Mucosa of descending colon (tissue), 3 donors: Measurements from ENCODE around the gene IMPDH2. TPM values are rescaled to one million over a fixed set of nuclear protein-coding genes. Genes with fewer than 3 reads are reported as not detected.

Source experiments
- ATAC-seq: fragments of 200-7000 bp; cut with Tn5 transposase; one replicate; pipeline ENCODE4 v1.9.1; 2020; ENCODE audit warnings: mild to moderate bottlenecking, moderate library complexity
- DNase-seq, 3 donors: peaks; one replicate each; pipeline ENCODE4 v3.0.0-alpha.2; 2020
- H3K36me3 ChIP-seq: fragments of 200-600 bp; one replicate; pipeline ENCODE4 v1.8.0; 2021; ENCODE audit warnings: low read depth, mild to moderate bottlenecking
- H3K4me1 ChIP-seq: fragments of 200-600 bp; one replicate; pipeline ENCODE4 v1.8.0; 2021; ENCODE audit warnings: low read depth, mild to moderate bottlenecking
- H3K4me3 ChIP-seq: fragments of 200-600 bp; one replicate; pipeline ENCODE4 v1.8.0; 2021; ENCODE audit warnings: mild to moderate bottlenecking
- H3K9me3 ChIP-seq: fragments of 200-600 bp; one replicate; pipeline ENCODE4 v1.8.0; 2021; ENCODE audit warnings: mild to moderate bottlenecking
- CTCF ChIP-seq: fragments of 200-600 bp; IDR thresholded peaks from one replicate; pipeline ENCODE4 v1.8.0; 2022; ENCODE audit warnings: antibody characterized with exemption, mild to moderate bottlenecking
- intact Hi-C, 2 donors: fragments of 100-400 bp; cut with DNase I in 1 of 2; cut with micrococcal nuclease in 1 of 2; formaldehyde crosslinking; loops; one replicate each; pipeline versions ENCODE4 v1.11.0 to v1.11.1; 2022; cut with DNase I, micrococcal nuclease
- total RNA-seq, 3 donors: library from RNA; stranded (reverse); fragmentation: NEBNext Ultra II Directional in 2 of 3; extraction: Animal tissue kit (Norgen Biotek cat#: 25700) in 2 of 3; gene quantifications; one replicate each; pipeline versions ENCODE4 v1.2.1 to v1.2.4, GENCODE V29; 2021 to 2023
- donor health status: DM: no; HTN: no; CAD: no; lungs with moderate emphysema.
- donor health status: DM: no; HTN: no; CAD: no.
- donor health status: DM: no; HTN: yes; CAD: no.

Gene IMPDH2
- total RNA-seq, 3 donors from 2014 or later, result 113 to 146 (median 114) TPM

GRCh38 chr3:48993834-48994233, 35.4 kb downstream of the IMPDH2 start:
- intact Hi-C loops, result no loop called here
- no peak overlapping the region for H3K4me3 ChIP-seq
- no peak for TF ChIP-seq CTCF
- H3K4me1 ChIP-seq, result peaks cover 24% of the 10 kb centered on the region
- DNase-seq, result no peak
- no peaks in the 10 kb centered on the region for H3K36me3 ChIP-seq
- no peaks in the 10 kb centered on the region for H3K9me3 ChIP-seq
- no peak for ATAC-seq

GRCh38 chr3:48991851-48992545, 37.2 kb downstream of the IMPDH2 start:
- no peaks in the 10 kb centered on the region for H3K36me3 ChIP-seq
- H3K4me3 ChIP-seq, result no peak overlapping the region
- no peak for TF ChIP-seq CTCF
- DNase-seq (no peak), ATAC-seq (no peak)
- intact Hi-C loops, result no loop called here
- H3K9me3 ChIP-seq, result no peaks in the 10 kb centered on the region
- H3K4me1 ChIP-seq, result peaks cover 25% of the 10 kb centered on the region

- Histone ChIP-seq H3K4me3 (peak overlapping the region; percentile 85), H3K36me3 (no peaks in the 10 kb centered on the region), H3K4me1 (peaks cover 25% of the 10 kb centered on the region), H3K9me3 (no peaks in the 10 kb centered on the region)
- no peak for TF ChIP-seq CTCF
- DNase-seq (peak in 2 of 3 donors; percentile 51 to 63), ATAC-seq (peak; percentile 37)
- intact Hi-C loops, result no loop called here
Observed at GRCh38 chr3:48990636-48991469, 38.3 kb downstream of the IMPDH2 start.

GRCh38 chr3:48989796-48990635, 39.2 kb downstream of the IMPDH2 start, which contains the start of gene P4HTM:
Gene P4HTM (plus strand): TSS chr3:48990241. CDS start chr3:48990257, 16 bp downstream.
- TF ChIP-seq CTCF, result no peak
- Histone ChIP-seq H3K4me1 (peaks cover 25% of the 10 kb centered on the region), H3K4me3 (peak within 1 kb of the TSS; percentile 85), H3K36me3 (no peaks in the 10 kb centered on the region), H3K9me3 (no peaks in the 10 kb centered on the region)
- intact Hi-C loops, result no loop called here
- ATAC-seq, result peak; percentile 86
- DNase-seq, result peak; percentile 80 to 90 (median 85)

GRCh38 chr3:48989126-48989795, 39.9 kb downstream of the IMPDH2 start:
- intact Hi-C loops, result no loop called here
- no peaks in the 10 kb centered on the region for H3K9me3 ChIP-seq
- no peaks in the 10 kb centered on the region for H3K36me3 ChIP-seq
- H3K4me3 ChIP-seq, result peak overlapping the region; percentile 85
- ATAC-seq (no peak), DNase-seq (no peak)
- no peak for TF ChIP-seq CTCF
- H3K4me1 ChIP-seq, result peaks cover 25% of the 10 kb centered on the region
